Measurements from ENCODE around the gene EDNRB.
"Not testable (repeated sequence)": the region's sequence is repeated elsewhere in the genome, so short reads cannot be mapped to it uniquely, and the experiment has no call there.

The EDNRB gene

DNA sequence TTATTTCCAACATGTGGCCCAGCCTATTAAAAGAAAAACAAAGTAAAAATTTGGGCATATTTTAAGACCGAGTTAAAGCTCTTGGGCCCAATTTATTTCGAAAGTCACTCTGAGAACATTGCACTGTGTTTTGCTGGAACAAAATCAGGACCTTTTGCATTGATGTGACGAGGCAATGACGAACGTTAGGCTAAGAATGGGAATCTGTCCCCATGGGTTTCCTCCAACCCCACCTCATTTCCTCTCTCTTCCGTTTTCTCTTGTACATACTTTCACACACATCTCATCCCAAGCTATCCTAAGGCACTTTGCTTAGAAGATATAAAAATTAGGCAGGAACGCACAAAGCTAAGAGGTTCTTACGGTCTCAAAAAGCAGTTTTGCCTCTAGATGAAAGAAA lies 22.1 kb downstream of the EDNRB start:
- DNase-seq: no peak

DNA sequence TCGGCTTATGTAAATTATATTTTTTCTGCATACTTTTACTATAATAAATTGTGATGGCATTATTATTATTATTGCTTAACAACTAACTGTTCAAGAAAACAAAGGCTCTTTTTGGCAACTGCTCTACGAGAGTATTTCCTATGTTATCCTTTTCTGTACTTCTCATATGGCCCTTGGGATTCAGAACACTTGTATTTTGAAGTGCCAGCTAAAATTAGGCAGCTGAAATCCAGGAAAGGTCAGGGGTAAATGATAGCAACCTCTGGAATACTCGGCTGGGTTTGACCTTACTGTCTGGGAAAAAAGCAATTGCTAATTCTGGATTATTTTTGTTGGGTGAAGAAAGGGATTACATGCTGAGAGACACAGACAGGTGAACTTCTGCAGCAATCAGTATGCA lies 23.9 kb downstream of the EDNRB start:
- no peak for DNase-seq

DNA sequence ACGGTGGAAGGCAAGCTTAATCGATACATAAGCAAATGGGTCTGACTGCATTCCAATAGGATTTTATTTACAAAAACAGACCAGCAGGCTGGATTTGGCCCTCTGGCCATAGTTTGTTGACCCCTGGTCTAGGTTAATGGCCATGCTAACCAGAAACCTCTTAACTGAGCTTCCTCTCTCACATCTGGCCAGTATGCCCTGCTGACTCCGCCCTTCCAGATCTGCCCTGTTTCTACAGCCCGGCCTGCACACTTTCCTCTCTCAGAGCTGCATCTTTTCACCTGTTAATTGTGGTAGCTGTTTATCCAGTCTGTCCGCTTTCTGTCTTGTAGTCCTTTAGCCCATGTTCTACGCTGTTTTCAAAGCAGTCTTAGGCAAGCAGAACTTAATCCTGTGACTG lies 25.6 kb downstream of the EDNRB start:
- no peak for DNase-seq

DNA sequence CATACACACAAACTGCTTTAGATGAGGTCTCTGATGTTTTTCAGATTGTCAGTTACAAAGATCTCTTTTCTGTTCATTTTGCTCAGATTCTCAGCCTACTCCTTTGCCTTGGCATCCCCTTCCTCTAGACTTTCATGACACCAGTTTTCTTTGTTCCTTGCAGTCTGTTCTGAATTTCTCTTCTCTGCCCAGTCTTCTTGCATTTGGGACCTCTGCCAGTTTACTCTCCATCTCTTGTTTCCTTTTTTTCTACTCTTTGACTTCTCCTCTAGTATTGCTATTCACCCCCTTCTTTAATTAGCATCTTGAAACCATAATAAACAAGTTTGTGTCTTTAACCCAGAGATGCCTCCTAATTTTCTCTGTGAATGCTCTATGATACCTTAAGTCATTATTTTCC lies 26.1 kb downstream of the EDNRB start:
- DNase-seq: no peak

DNA sequence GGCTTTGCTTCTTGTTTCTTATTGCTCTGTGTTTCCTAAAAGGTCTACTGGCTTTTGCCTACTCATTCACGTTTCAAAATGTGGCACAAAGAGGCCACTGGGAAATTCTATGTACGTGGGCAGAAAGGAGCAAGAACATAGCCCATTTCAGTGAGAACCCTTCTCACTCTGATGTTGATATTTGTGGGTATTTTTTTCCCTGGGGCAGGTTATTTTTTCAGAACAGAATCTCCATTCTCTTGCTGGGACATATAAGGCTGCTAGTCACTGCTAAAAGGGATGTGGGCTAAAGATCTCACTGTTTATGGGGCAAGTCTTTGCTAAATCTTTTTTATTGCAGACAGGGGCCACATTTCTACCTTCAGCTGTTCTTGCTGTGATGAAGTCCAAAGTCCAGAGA lies 27.1 kb downstream of the EDNRB start:
- no peak for DNase-seq

DNA sequence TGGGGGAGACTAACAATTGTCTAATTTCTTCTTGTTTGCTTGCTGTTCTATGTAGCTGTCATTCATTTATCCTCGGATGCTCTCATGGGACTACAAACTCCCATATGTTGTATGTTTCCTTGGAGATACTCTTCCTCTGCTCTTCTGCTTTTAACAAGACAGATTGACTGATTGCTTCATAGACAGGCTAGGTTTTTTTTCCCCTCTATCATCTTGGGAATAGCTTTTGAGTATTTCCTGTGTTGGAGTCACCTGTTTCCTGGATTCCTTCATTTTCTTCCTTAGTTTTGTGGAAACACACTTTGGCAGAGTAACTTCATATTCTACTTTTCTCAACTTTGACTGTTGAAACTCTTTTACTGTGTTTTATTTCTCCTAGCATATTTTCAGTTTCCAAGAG lies 27.6 kb downstream of the EDNRB start:
- DNase-seq: no peak

DNA sequence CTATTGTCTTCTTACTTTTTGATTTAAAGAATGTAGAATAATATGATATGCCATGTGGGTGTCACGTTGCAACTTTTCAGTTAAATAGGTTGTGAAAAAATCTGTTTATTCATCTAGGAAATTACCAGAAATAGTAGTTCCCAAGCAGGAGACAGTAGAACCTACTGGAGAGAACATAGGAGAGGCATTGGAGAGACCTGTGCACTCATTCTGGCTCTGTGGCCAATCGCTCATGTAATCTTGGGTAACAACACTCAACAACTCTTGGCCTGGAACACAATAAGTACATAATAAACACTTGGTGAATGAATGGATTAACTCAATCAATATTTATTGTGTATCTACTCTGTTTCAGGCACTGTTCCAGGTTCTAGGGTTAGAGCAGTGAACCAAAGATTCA lies 35.3 kb downstream of the EDNRB start:
- DNase-seq: no peak

DNA sequence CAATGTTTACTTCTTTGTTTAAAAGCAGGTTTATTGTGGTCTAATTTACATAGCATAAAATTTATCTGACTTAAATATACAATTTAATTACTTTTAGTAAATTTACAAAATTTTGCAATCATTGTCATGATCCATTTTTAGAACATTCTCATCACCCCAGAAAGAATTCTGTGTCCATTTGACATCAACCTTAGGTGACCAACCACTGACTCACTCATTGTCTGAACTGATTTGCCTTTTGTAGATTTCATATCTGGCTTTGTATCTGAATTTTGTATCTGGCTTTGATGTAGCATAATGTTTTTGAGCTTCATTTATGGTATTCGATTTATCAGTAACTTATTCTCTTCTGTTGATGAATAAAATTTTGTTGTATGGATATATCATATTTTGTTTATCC lies 40.4 kb downstream of the EDNRB start:
- DNase-seq: no peak

DNA sequence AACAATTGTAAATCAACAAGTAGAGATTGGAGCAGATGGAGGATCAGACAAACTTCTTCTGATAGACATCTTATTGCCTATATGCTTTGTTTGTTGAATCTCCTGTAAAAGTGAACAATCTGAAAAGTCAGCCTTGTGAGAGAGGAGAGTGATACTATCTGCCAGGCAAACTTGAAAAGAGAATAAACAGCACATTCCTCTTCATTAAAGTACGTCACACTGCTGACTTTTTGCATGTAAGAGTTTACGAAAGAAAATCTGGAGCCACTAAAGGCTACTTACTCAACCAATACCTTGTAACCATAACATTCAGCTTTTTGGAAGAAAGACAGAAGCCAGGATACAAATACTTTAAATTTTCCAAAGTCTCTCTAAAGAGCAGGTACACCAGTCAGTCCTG lies 42.5 kb downstream of the EDNRB start:
- no peak for DNase-seq

DNA sequence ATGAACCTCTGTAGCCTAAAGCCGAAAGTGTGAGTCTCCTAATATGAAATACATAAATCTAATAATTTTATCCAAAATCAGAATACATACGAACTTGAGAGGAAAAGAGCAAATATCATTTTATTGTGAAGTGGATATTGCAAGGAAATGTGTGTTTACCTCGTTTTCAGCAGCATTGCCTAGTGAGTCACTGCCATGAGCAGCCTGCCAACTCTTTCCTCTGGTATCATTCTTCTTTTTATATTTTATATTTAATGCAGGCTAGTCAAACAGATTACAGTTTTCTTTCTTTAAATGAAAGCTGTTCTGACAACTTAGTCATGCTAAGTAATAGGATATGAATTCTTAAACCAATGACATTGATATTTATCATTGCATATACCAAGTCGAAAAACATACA lies 44.2 kb downstream of the EDNRB start:
- no peak for DNase-seq

DNA sequence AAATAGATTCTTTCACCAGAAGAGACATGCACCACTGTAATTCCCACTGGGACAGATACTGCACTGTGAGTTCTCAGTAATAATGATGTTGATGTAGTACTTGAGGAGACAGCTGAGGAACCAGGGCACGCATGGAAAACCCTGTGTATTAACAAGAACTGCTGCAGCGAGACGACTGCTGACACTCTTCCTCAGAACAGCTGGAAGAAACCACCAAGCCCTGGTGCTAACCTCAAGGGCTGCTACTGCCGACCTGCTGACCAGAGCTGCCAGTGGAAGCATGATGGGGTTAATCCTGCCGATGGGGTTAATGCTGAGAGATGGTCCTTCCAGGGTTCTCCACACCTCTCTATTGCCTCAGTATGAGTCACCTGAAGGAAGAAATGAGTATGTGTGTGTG lies 45.6 kb downstream of the EDNRB start:
- no peak for DNase-seq

DNA sequence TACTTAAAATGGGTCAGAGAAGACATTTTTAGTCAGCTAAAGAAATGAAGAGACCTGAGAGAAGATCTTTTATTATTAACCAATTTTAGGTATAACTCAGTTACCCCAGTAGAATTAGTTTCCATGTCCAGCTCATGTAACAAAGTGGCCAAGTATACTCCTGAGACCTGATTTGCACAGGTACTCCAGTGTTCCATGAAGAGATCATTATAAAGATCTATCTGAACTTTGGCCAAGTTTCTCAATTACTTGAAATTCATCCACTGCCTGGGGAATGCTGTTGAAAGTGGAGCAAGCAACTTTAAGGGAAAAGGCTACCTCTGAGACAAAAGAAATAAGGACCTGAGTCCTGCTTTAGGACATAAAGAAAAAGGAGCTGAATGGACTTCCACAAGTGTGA lies 47.0 kb downstream of the EDNRB start:
- DNase-seq: no peak

DNA sequence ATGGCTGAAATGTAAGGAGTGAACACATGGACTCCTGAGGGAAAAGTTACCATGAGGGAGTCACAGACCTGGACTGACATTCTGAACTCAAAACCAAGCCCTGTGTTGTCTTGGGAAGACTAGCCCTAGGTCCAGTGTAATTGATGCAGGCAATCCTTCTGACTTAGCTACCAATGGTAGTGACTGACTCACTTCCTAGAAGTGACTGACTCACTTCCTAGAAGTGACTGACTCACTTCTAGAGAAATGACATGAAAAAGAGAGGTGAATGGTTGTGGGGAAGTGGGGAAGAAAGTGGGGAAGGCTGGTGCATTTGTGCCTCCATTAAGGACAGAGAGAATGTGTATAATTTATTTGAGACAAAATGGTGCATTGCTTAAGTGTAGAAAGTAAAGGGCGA lies 49.9 kb downstream of the EDNRB start:
- DNase-seq: no peak

DNA sequence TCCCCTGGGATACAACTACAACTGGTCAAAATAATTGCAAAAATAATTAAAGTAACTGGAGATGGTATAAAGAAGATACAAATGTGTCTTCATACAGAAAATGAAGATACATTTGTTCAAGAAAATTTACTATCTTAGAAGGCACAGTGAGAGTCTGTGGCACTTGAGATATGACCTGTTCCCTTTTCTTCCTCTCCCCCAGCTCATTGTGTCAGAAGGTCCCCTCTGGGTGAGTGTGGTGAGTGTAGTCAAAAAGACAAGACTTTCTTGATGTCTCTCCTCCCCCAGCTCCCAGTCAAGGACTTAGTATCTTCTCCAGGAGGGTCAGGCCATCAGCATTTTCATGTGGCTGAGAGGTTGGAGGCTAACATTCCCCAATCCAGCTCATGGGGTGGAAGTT lies 51.7 kb downstream of the EDNRB start:
- no peak for DNase-seq

DNA sequence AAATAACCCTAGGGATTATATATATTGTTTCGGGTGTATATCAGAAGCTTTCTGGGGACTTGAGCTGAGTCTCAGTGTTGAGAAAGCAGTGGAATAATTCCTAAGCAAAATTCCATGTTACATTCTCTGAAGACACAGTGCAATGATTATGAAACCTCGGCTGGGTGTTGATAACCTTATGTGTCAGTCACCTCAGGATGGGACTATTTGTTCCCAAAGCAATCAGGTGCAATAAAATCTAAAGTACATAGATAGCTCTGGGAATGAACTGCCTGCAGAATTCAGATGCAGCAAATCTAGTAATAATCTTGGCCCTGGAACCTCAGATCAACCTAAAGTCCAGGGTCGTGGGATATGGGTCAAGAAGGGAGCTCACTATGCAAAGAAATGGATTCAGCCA lies 53.0 kb downstream of the EDNRB start:
- DNase-seq: no peak

DNA sequence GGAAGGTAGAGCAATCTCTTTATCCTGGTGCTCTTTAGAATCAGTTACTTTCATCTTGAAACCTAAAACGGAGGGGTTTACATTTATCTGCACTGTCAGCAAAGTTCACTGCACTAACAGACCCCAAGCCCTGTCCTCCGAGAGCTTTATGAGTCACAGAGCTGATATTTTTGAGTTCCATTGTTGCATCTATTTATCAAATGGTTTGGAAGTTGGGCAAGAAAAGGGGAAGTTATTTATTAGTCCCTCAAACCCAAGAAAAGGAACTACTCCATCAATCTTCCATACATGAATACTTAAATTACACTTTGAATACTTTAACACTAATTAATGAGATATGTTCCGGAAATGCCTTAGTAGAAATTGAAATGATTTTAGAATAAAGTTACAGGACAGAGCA lies 55.5 kb downstream of the EDNRB start:
- peak in 1 of 2 donors; percentile 40 for DNase-seq

DNA sequence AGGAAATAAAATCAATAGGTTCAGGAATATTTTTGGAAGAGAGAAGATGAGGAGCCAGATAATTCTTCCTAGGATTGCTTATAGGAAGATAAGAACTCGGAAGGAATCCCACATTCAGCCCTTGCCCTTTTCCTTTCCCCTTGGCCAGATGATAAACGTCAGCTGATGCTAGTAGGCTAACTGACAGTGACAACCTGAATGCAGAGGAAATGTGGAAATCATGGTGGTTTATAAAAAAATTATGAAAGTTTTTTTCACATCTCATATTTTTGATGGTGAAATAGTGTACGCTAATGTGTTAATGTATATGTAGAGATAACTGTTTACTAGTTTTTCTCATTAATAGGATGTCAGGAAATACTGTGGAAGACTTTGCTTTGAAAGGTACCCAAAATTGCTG lies 56.9 kb downstream of the EDNRB start:
- no peak for DNase-seq

DNA sequence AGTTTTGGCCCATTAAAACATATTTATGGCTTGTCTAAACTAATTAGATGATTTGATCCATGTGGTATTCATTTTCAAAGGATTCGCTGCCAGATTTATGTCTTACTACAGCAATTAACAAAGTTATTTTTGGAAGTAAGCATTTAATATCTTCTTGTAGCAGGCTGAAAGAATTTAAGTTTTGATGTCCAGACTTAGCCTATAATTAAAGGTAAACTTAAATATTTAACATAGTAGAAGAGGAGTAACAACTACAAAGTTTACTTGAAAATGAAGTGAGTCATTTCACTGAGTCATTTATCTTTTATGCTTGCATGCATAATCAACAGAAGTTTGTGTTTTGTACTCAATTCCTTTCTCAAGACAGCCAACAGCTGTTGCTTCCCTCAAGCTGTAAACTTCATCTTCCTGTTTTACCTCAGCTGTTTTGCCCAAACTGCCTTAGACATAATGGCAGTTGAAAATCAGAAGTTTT lies 58.1 kb downstream of the EDNRB start:
- DNase-seq: peak in 1 of 2 donors; percentile 79

DNA sequence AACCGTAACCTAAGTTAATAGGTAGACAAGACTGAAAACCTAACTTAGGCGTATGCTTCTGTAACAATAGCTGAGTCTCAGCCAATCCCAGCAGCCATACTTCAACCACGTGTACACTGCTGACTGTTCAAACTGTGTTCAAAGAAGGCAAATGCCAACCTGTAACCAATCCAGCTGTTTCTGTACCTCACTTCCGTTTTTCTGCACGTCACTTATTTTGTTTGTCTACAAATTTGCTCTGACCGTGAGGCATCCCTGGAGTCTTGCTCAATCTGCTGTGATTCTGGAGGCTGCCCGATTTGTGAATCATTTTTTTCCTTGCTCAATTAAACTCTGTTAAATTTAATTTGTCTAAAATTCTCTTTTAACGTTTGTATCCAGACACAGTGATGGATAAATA lies 59.2 kb downstream of the EDNRB start:
- no peak for DNase-seq

DNA sequence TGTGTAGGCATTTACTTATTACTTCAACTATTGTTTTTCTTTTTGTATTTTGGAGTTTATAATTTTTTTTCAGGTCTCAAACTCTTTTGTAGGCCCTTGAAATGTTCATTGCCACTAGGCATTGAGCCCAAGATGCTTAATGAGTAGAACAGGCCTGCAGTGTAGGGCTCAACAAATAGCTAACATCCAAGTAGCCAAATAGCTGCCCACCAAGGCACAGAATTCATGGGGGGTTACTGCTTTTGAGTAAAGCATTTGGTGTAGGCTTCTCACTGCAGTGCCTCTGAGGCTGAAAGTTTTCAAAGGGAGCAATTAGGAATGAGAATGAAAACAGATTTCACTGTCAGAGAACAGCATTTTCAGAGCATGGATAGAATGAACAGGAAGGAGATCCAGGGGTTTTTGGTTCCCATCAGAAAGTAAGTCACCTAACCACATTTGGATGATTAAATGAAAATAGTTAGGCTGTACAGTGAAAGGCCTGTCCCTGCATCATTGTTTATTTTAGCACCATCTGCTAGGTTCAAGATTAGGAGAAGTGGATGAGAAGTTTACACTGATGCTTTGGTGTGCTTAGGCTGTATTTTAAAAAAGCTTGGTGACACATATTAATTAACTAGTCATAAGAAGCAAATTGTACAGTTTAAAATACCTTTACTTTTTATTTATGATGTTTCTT lies 61.0 kb downstream of the EDNRB start:
- no peak for DNase-seq

DNA sequence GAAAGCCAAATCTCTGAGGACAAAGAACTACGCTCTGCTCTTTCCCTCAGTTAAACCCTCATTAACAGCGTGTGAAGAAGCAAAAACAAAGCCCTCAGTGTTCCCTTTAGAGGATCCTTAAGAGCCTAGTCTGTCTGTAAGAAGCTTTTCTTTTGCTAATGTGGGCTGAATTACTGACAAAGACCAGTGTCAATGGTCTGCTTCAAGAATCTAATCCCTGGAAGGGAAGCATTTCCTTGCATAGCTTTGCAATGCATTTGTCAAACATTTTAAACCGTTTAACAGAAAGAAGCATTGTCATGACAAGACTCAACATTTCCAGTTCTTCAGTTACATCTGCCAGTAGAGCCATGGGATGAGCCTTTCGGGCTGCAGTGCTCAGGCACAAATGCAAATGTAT lies 64.9 kb downstream of the EDNRB start:
- DNase-seq: no peak

DNA sequence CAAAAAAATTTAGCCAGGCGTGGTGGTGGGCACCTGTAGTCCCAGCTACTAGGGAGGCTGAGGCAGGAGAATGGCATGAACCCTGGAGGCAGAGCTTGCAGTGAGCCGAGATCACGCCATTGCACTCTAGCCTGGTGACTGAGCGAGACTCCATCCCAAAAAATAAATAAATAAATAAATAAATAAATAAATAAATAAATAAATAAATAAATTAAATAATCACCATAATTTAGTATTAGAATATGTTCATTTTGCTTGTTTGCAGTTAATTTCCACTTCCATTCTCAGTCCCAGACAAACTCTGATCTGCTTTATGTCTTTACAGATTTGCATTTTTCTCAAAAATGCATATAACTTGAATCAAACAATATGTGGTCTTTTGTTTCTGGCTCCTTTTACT lies 70.6 kb downstream of the EDNRB start:
- not testable (repeated sequence) for DNase-seq

DNA sequence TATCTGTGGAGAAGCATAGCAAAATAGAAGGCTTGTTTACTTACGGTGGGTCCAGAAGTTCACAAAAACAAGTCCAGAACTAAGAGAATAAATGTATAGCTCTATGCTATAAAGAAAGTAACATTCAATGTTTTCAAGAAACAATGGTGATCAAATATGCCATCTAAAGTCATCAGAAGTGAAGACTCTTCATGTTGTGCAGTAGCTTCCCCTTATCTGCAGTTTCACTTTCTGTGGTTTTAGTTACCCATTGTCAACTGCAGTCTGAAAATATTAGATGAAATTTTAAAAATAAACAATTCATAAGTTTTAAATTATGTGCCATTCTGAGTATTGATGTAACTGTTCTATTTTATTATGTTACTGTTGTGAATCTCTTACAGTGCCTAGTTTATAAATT lies 72.5 kb downstream of the EDNRB start:
- DNase-seq: no peak
